ENCODE results near the gene ALPP.
"Not testable (repeated sequence)": the region's sequence is repeated elsewhere in the genome, so short reads cannot be mapped to it uniquely, and the experiment has no call there.

The ALPP gene

DNA sequence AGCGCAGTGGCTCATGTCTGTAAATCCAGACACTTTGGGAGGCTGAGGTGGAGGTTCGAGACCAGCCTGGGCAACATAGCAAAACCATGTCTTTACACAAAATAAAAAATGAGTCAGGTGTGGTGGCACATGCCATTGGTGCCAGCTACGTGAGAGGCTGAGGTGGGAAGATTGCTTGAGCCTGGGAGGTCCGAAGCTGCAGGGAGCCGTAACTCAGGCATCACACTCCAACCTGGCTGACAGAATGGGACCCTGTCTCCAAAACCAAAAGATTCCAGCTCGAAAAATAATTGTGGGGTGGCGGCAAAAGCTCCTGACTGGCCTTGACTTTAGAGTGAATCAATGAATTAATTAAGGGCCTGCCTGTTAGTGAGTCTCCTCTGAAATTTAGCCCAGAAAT lies 1.2 kb upstream of the ALPP start:
- Histone ChIP-seq H3K36me3 (ENCODE audit: control insufficient read depth, insufficient read depth, low read length) (no peaks in the 10 kb centered on the region), H3K4me3 (ENCODE audit: low read depth, low read length) (no peak overlapping the region), H3K27ac (ENCODE audit: low read depth, low read length) (no peak overlapping the region), H3K4me1 (ENCODE audit: control insufficient read depth, insufficient read depth, low read length) (peaks cover 6% of the 10 kb centered on the region), H3K9ac (ENCODE audit: low read length) (no peak overlapping the region), H3K27me3 (ENCODE audit: control insufficient read depth, insufficient read depth, low read length) (no peaks in the 10 kb centered on the region; the same call in 1 of the 2 replicates), H3K9me3 (ENCODE audit: control insufficient read depth, insufficient read depth, low read depth, low read length) (no peaks in the 10 kb centered on the region)

DNA sequence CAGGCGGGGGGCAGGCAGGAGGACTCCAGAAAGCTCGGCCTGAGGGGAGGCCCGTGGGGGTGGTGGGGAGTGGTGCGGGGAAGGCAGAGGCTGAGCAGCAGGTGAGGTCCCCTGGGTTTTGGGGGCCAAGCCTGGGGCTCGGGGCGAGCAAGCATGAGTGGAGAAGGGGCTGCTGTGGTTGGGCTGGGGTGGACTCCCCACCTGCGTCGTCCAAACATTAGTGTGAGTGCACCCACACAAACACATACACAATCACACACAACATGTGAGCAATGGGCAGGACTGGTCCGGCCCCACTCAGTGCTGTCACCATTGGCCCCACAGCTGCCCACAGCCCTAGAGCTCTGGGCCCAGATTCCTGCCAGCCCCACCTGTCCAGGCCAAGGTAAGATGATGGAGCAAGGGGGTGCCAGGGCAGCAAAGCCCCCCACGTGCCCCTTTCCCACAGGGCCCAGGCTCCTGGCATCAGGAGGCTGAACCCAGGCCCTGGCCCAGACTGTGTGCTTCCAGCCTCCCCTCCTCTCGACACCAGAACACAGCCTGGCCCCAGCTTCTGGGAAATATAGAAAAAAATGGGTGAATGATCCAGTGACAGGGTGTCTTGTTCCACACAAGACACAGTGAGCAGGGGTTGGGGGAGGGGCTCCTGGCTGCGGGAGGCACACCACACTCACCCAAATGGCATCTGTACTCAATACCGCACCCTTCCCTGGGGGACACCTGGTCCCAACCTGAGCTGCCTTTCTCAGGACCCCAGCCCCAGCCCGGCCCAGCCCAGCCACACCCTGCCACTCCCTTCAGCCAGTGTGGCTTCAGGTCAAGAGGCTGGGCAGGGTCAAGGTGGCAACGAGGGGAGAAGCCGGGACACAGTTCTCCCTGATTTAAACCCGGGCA lies 463 bp upstream of the ALPP start:
- H3K27ac ChIP-seq (ENCODE audit: low read depth, low read length): no peak overlapping the region
- no peaks in the 10 kb centered on the region; the same call in 1 of the 2 replicates for H3K27me3 ChIP-seq (ENCODE audit: control insufficient read depth, insufficient read depth, low read length)
- H3K36me3 ChIP-seq (ENCODE audit: control insufficient read depth, insufficient read depth, low read length): no peaks in the 10 kb centered on the region
- peaks cover 8% of the 10 kb centered on the region for H3K4me1 ChIP-seq (ENCODE audit: control insufficient read depth, insufficient read depth, low read length)
- H3K4me3 ChIP-seq (ENCODE audit: low read depth, low read length): no peak overlapping the region
- H3K9ac ChIP-seq (ENCODE audit: low read length): no peak overlapping the region
- no peaks in the 10 kb centered on the region for H3K9me3 ChIP-seq (ENCODE audit: control insufficient read depth, insufficient read depth, low read depth, low read length)

DNA sequence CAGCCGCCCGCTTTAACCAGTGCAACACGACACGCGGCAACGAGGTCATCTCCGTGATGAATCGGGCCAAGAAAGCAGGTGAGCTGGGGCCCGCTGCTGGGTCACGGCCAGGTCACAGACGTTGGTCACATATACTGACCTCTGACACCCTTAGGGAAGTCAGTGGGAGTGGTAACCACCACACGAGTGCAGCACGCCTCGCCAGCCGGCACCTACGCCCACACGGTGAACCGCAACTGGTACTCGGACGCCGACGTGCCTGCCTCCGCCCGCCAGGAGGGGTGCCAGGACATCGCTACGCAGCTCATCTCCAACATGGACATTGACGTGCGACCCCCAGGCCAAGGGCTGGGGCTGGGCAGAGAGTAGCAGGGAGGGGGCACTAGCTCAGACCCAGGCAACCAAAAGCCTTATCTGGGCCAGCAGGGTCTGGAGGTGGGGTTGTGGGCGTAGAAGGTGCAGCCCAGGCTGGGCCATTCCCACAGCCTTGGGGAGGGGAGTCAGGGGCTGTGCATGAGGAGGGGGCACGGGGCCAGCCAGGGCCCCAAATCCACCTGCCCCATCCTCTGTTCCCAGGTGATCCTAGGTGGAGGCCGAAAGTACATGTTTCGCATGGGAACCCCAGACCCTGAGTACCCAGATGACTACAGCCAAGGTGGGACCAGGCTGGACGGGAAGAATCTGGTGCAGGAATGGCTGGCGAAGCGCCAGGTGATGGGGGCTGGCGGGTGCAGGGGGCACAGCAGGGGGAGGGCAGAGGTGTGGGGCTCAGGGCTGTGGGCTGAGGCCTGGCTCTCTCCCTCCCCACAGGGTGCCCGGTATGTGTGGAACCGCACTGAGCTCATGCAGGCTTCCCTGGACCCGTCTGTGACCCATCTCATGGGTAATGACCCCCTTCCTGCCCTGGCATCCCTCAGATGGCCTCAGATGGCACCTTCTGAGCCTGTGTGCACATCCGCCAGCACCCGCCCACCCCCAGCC lies 1.3 kb downstream of the ALPP start:
- not testable (repeated sequence) for H3K4me3 ChIP-seq (ENCODE audit: low read depth, low read length); H3K27ac ChIP-seq (ENCODE audit: low read depth, low read length); H3K9me3 ChIP-seq (ENCODE audit: control insufficient read depth, insufficient read depth, low read depth, low read length); H3K9ac ChIP-seq (ENCODE audit: low read length); H3K4me1 ChIP-seq (ENCODE audit: control insufficient read depth, insufficient read depth, low read length); H3K27me3 ChIP-seq (ENCODE audit: control insufficient read depth, insufficient read depth, low read length); H3K36me3 ChIP-seq (ENCODE audit: control insufficient read depth, insufficient read depth, low read length)

DNA sequence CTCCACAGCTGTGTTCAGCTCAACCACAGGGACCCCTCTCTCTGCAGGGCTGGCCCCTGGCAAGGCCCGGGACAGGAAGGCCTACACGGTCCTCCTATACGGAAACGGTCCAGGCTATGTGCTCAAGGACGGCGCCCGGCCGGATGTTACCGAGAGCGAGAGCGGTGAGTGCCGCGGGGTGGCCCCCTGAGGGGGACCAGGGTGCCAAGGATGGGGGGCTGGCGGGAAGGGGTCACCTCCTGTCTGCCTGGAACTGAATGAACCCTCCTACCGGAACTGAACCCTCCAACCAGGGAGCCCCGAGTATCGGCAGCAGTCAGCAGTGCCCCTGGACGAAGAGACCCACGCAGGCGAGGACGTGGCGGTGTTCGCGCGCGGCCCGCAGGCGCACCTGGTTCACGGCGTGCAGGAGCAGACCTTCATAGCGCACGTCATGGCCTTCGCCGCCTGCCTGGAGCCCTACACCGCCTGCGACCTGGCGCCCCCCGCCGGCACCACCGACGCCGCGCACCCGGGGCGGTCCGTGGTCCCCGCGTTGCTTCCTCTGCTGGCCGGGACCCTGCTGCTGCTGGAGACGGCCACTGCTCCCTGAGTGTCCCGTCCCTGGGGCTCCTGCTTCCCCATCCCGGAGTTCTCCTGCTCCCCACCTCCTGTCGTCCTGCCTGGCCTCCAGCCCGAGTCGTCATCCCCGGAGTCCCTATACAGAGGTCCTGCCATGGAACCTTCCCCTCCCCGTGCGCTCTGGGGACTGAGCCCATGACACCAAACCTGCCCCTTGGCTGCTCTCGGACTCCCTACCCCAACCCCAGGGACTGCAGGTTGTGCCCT lies 2.9 kb downstream of the ALPP start:
- H3K27me3 ChIP-seq (ENCODE audit: control insufficient read depth, insufficient read depth, low read length): peaks cover 24% of the 10 kb centered on the region
- not testable (repeated sequence) for H3K9me3 ChIP-seq (ENCODE audit: control insufficient read depth, insufficient read depth, low read depth, low read length)

GRCh38 chr2:232382331-232383225 lies 4.0 kb downstream of the ALPP start:
- H3K9me3 ChIP-seq (ENCODE audit: control insufficient read depth, insufficient read depth, low read depth, low read length): no peaks in the 10 kb centered on the region
- H3K9ac ChIP-seq (ENCODE audit: low read length): no peak overlapping the region
- peaks cover 36% of the 10 kb centered on the region for H3K27me3 ChIP-seq (ENCODE audit: control insufficient read depth, insufficient read depth, low read length)
- H3K4me1 ChIP-seq (ENCODE audit: control insufficient read depth, insufficient read depth, low read length): peaks cover 11% of the 10 kb centered on the region; the same call in 1 of the 2 replicates
- H3K4me3 ChIP-seq (ENCODE audit: low read depth, low read length): no peak overlapping the region
- H3K36me3 ChIP-seq (ENCODE audit: control insufficient read depth, insufficient read depth, low read length): no peaks in the 10 kb centered on the region
- H3K27ac ChIP-seq (ENCODE audit: low read depth, low read length): no peak overlapping the region

More for the DNA sequence above, 2.9 kb downstream of the ALPP start:
- H3K36me3 ChIP-seq (ENCODE audit: control insufficient read depth, insufficient read depth, low read length); H3K4me3 ChIP-seq (ENCODE audit: low read depth, low read length); H3K27ac ChIP-seq (ENCODE audit: low read depth, low read length); H3K9ac ChIP-seq (ENCODE audit: low read length): not testable (repeated sequence)
- peaks cover 11% of the 10 kb centered on the region; the same call in 1 of the 2 replicates for H3K4me1 ChIP-seq (ENCODE audit: control insufficient read depth, insufficient read depth, low read length)

DNA sequence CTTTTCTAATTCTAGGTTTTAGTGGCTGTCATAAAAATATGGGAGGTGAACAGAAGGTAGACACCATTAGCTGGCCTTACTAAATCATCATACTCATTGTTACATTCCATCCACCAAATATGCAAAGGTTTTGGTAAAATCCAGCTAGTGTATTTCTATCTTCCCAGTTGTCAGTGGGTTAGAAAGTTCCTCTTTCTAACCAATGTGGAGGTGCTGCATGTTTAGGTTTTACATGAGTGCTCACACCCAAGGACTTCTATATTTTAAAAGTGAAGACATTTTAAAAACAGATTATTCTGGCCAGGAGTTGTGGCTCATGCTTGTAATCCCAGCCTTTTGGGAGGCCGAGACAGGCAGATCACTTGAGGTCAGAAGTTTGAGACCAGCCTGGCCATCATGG lies 5.9 kb downstream of the ALPP start:
- Histone ChIP-seq H3K27me3 (ENCODE audit: control insufficient read depth, insufficient read depth, low read length) (peaks cover 54% of the 10 kb centered on the region), H3K4me3 (ENCODE audit: low read depth, low read length) (no peak overlapping the region), H3K9me3 (ENCODE audit: control insufficient read depth, insufficient read depth, low read depth, low read length) (no peaks in the 10 kb centered on the region), H3K27ac (ENCODE audit: low read depth, low read length) (no peak overlapping the region), H3K36me3 (ENCODE audit: control insufficient read depth, insufficient read depth, low read length) (no peaks in the 10 kb centered on the region), H3K9ac (ENCODE audit: low read length) (no peak overlapping the region), H3K4me1 (ENCODE audit: control insufficient read depth, insufficient read depth, low read length) (peaks cover 22% of the 10 kb centered on the region)

- not testable (repeated sequence) for H3K4me3 ChIP-seq (ENCODE audit: low read depth, low read length); H3K9ac ChIP-seq (ENCODE audit: low read length); H3K27ac ChIP-seq (ENCODE audit: low read depth, low read length); H3K9me3 ChIP-seq (ENCODE audit: control insufficient read depth, insufficient read depth, low read depth, low read length); H3K36me3 ChIP-seq (ENCODE audit: control insufficient read depth, insufficient read depth, low read length)
- H3K4me1 ChIP-seq (ENCODE audit: control insufficient read depth, insufficient read depth, low read length): peaks cover 28% of the 10 kb centered on the region
- H3K27me3 ChIP-seq (ENCODE audit: control insufficient read depth, insufficient read depth, low read length): peaks cover 60% of the 10 kb centered on the region
Measured at GRCh38 chr2:232385058-232385457, 6.5 kb downstream of the ALPP start.

DNA sequence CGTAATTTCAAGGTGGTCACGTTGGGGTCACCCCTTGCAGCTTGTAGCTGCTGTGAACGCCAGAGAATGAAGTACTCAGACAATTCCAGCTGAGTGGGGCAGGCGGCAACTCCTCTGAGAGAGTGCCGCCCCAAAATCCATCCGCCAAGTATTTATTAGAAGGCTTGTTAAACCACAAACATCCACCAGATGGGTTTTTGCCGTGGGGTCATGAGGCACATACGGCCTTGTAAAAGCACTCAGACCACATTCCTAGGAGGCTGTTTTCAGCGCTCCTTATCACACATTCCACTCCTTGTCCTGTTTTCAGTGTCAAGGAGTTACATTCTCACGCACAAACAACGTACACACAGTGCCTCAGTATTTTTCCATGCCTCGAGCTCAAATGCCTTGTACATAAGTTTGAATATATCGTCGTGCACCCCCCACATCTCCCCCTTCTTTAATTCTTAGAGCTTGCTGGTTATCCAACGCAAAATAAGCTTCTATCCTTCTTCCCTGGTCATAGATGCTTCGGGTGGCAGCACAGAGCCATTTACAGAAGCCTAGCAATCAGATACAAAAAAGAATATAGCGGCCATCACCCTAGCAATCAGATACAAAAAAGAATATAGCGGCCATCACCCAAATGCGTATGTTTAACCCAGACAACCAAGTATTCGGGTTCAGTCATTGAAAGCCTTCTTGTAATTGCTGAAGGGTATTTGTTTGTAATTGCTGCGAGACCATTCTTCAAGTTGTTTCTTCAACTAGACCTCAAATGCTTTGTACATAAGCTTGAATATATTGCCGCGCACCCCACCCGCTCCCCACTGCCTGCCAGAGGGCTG lies 7.3 kb downstream of the ALPP start:
- H3K4me1 ChIP-seq (ENCODE audit: control insufficient read depth, insufficient read depth, low read length): peaks cover 32% of the 10 kb centered on the region
- peak overlapping the region; percentile 65 for H3K4me3 ChIP-seq (ENCODE audit: low read depth, low read length)
- no peaks in the 10 kb centered on the region for H3K9me3 ChIP-seq (ENCODE audit: control insufficient read depth, insufficient read depth, low read depth, low read length)
- no peaks in the 10 kb centered on the region for H3K36me3 ChIP-seq (ENCODE audit: control insufficient read depth, insufficient read depth, low read length)
- no peak overlapping the region for H3K27ac ChIP-seq (ENCODE audit: low read depth, low read length)
- H3K9ac ChIP-seq (ENCODE audit: low read length): peak overlapping the region; percentile 73
- H3K27me3 ChIP-seq (ENCODE audit: control insufficient read depth, insufficient read depth, low read length): peaks cover 67% of the 10 kb centered on the region

- peak overlapping the region; percentile 65 for H3K4me3 ChIP-seq (ENCODE audit: low read depth, low read length)
- H3K27me3 ChIP-seq (ENCODE audit: control insufficient read depth, insufficient read depth, low read length): peaks cover 69% of the 10 kb centered on the region
- H3K9ac ChIP-seq (ENCODE audit: low read length): peak overlapping the region; percentile 73
- no peaks in the 10 kb centered on the region for H3K36me3 ChIP-seq (ENCODE audit: control insufficient read depth, insufficient read depth, low read length)
- peaks cover 34% of the 10 kb centered on the region for H3K4me1 ChIP-seq (ENCODE audit: control insufficient read depth, insufficient read depth, low read length)
- H3K9me3 ChIP-seq (ENCODE audit: control insufficient read depth, insufficient read depth, low read depth, low read length): no peaks in the 10 kb centered on the region
- H3K27ac ChIP-seq (ENCODE audit: low read depth, low read length): no peak overlapping the region
Measured at GRCh38 chr2:232386490-232386739, 7.9 kb downstream of the ALPP start.

Measured in HUES6 (cell line).